Adrenal gland (tissue), 12 donors: ENCODE results near the gene PRKCB. TPM values are rescaled to one million over a fixed set of nuclear protein-coding genes. Genes with fewer than 3 reads are reported as not detected.

ENCODE experiments used
- DNase-seq, 7 donors: peaks; one replicate each; pipeline ENCODE4 v3.0.0-alpha.2; 2019 to 2020
- H3K27ac ChIP-seq, 5 donors: fragments of 200-600 bp; sonication (generic) in 4 of 5; 1 replicate in 3 of 5; 2 replicates in 2 of 5; pipeline versions ENCODE4 v1.5.1 to v1.8.0; 2016 to 2020; ENCODE audit warnings: mild to moderate bottlenecking in 1 of 5
- H3K27me3 ChIP-seq: fragments of 200-600 bp; 2 replicates; pipeline ENCODE4 v1.8.0; 2021
- H3K36me3 ChIP-seq, 2 donors: fragments of 200-600 bp; replicated peaks in 1 of 2; 1 replicate in 1 of 2; 2 replicates in 1 of 2; pipeline versions ENCODE4 v1.5.1 to v1.8.0; 2018 to 2022
- H3K4me1 ChIP-seq, 2 donors: fragments of 200-600 bp; replicated peaks in 1 of 2; 1 replicate in 1 of 2; 2 replicates in 1 of 2; pipeline versions ENCODE4 v1.5.1 to v1.8.0; 2018 to 2021
- H3K4me3 ChIP-seq, 4 donors: fragments of 200-600 bp; sonication (generic) in 3 of 4; one replicate each; pipeline ENCODE4 v1.5.1; 2016 to 2018
- H3K9me3 ChIP-seq, 3 donors: fragments of 200-600 bp; sonication (generic) in 1 of 3; replicated peaks in 1 of 3; 1 replicate in 2 of 3; 2 replicates in 1 of 3; pipeline versions ENCODE4 v1.5.1 to v1.8.0; 2016 to 2021
- POLR2A ChIP-seq, 2 donors: fragments of 450-650 bp; IDR thresholded peaks; one replicate each; pipeline ENCODE4 v1.6.1; 2017; ENCODE audit warnings: antibody characterized with exemption in 2 of 2, mild to moderate bottlenecking in 2 of 2, moderate library complexity in 1 of 2
- WGBS, 4 donors: extraction: QIAGEN DNeasy Blood & Tissue Kit in 2 of 4; methylation state at CpG; one replicate each; pipeline versions ENCODE4 v1.1.5 to v1.1.7; 2013 to 2017; 5-methylcytosine and 5-hydroxymethylcytosine counted together
- intact Hi-C, 2 donors: fragments of 100-400 bp; cut with DNase I; formaldehyde crosslinking; loops; one replicate each; pipeline versions ENCODE4 v1.14.1 to v1.15.0; 2022 to 2023
- polyA plus RNA-seq, 3 donors: library from polyadenylated mRNA; stranded (reverse); fragments of 200-250 nt in 2 of 3; fragments of 350-450 nt in 1 of 3; fragmentation: Illumina TruSeq in 1 of 3; extraction: RNeasy Lipid Tissue Mini Kit (QIAGEN cat#74804) in 1 of 3; gene quantifications; one replicate each; pipeline ENCODE4 v1.2.3, GENCODE V29; 2013 to 2014
- total RNA-seq, 9 donors: library from RNA; depleted of rRNA in 4 of 9; stranded (reverse); fragments of >200 nt in 4 of 9; fragments of 120-200 nt in 1 of 9; fragmentation: NEBNext Ultra II Directional in 1 of 9; extraction: Animal tissue kit (Norgen Biotek cat#: 25700) in 1 of 9; gene quantifications; one replicate each; pipeline versions ENCODE4 v1.1.0 to v1.2.4, GENCODE V29; 2013 to 2023
- TF ChIP-seq, protein P1 (sequence below), 6 experiments: fragments of 450-650 bp in 4 of 6; fragments of 200-600 bp in 2 of 6; sonication (generic) in 1 of 6; IDR thresholded peaks; 1 replicate in 5 of 6; 2 replicates in 1 of 6; pipeline versions ENCODE4 v1.5.1 to v1.8.0; 2016 to 2021; ENCODE audit warnings: antibody characterized with exemption in 6 of 6, mild to moderate bottlenecking in 2 of 6, moderate library complexity in 1 of 6
- donor health status: healthy with polysubstance abuse.
- donor health status: Bipolar disorder and iron deficiency.
- donor health status: DM: yes; HTN: yes; CAD: no.
- donor health status: DM: no; HTN: no; CAD: no.
- donor health status: DM: no; HTN: no; CAD: no.
- donor health status: DM: yes; HTN: yes; CAD: no.

Gene PRKCB
- total and polyA plus RNA-seq, 12 donors, result 0.54 to 8.0 (median 3.0) TPM

DNA sequence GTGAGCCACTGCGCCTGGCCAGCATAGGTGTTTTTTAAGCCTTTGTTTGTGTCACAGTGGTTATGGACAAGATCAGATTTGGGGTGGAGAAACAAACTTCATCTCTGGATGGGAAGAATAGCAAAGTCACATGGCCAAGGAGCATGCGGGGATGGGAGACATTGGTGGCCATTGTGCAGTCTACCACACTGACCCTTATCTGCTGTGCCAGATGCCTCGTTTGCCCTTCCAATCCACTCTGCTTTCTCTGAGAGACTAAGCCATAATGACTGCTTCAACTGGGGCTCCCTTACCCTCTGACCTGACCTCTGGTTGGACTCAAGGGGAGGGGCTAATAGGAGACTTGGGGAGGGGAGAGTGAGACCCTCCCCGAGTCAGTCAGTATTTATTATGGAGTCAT lies 166.8 kb downstream of the PRKCB start:
- Histone ChIP-seq H3K4me1 (no peaks in the 10 kb centered on the region), H3K9me3 (no peaks in the 10 kb centered on the region), H3K27ac (no peak overlapping the region), H3K27me3 (no peaks in the 10 kb centered on the region), H3K36me3 (no peaks in the 10 kb centered on the region), H3K4me3 (no peak overlapping the region)
- 42 to 77% (median 73%) methylated on average over 3 to 4 of the region's 4 CpGs for WGBS, 4 donors
- intact Hi-C loops, result loop anchor here in 1 of 2 donors (10.0 kb wide), 1 partner anchor 198 kb away; no protein-coding TSS in a partner anchor
- no peak for DNase-seq
- TF ChIP-seq, protein P1, sequence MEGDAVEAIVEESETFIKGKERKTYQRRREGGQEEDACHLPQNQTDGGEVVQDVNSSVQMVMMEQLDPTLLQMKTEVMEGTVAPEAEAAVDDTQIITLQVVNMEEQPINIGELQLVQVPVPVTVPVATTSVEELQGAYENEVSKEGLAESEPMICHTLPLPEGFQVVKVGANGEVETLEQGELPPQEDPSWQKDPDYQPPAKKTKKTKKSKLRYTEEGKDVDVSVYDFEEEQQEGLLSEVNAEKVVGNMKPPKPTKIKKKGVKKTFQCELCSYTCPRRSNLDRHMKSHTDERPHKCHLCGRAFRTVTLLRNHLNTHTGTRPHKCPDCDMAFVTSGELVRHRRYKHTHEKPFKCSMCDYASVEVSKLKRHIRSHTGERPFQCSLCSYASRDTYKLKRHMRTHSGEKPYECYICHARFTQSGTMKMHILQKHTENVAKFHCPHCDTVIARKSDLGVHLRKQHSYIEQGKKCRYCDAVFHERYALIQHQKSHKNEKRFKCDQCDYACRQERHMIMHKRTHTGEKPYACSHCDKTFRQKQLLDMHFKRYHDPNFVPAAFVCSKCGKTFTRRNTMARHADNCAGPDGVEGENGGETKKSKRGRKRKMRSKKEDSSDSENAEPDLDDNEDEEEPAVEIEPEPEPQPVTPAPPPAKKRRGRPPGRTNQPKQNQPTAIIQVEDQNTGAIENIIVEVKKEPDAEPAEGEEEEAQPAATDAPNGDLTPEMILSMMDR (IDR thresholded peaks at IDR 0.05), result no peak
- no peak for TF ChIP-seq POLR2A (IDR thresholded peaks at IDR 0.05)

- H3K4me1 ChIP-seq, result no peaks in the 10 kb centered on the region
- TF ChIP-seq, protein P1 (IDR thresholded peaks at IDR 0.05), result no peak
- no peak for TF ChIP-seq POLR2A (IDR thresholded peaks at IDR 0.05)
- WGBS, 4 donors, result 70 to 77% (median 74%) methylated on average over 6 of the region's 6 CpGs
- intact Hi-C loops, result loop anchor here in 1 of 2 donors (10.0 kb wide), 1 partner anchor 201 kb away; no protein-coding TSS in a partner anchor
- H3K27me3 ChIP-seq, result no peaks in the 10 kb centered on the region
- H3K9me3 ChIP-seq, result no peaks in the 10 kb centered on the region
- no peak overlapping the region for H3K4me3 ChIP-seq
- no peak overlapping the region for H3K27ac ChIP-seq
- H3K36me3 ChIP-seq, result no peaks in the 10 kb centered on the region
- DNase-seq, result no peak
Observed at GRCh38 chr16:24005577-24005976, 169.8 kb downstream of the PRKCB start.

GRCh38 chr16:24007391-24007790 lies 171.6 kb downstream of the PRKCB start:
- TF ChIP-seq POLR2A (IDR thresholded peaks at IDR 0.05), result no peak
- TF ChIP-seq, protein P1 (IDR thresholded peaks at IDR 0.05), result no peak
- H3K4me1 ChIP-seq, result no peaks in the 10 kb centered on the region
- no peak for DNase-seq
- H3K36me3 ChIP-seq, result no peaks in the 10 kb centered on the region
- H3K4me3 ChIP-seq, result no peak overlapping the region
- no peaks in the 10 kb centered on the region for H3K27me3 ChIP-seq
- H3K27ac ChIP-seq, result no peak overlapping the region
- WGBS, 4 donors, result 58 to 64% (median 62%) methylated on average over 7 of the region's 7 CpGs
- intact Hi-C loops, result loop anchor here in 1 of 2 donors (10.0 kb wide), 1 partner anchor 203 kb away; no protein-coding TSS in a partner anchor
- H3K9me3 ChIP-seq, result no peaks in the 10 kb centered on the region

DNA sequence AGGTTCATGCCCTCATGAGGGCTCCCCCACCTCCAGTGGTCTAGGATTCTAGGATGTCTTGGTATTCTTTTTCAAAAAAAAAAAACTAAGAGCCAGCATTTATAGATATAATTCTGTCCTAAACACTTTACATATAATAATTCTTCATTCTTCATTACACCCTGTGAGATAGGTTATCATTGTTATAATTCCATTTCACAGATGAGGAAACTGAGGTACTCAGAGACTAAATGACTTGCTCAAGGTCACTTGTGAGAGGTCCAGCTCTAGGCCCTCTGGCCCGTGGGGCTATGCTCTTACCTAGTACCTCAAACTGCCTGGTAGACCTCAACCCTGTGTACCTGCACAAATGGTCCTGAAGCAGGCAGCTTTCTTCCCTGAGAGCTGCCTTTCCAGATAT lies 172.2 kb downstream of the PRKCB start:
- no peak for TF ChIP-seq POLR2A (IDR thresholded peaks at IDR 0.05)
- TF ChIP-seq, protein P1 (IDR thresholded peaks at IDR 0.05), result no peak
- WGBS, 4 donors, result 33 to 60% (median 55%) methylated on average over 1 of the region's 1 CpG
- no peak for DNase-seq
- intact Hi-C loops, result loop anchor here in 1 of 2 donors (10.0 kb wide), 1 partner anchor 203 kb away; no protein-coding TSS in a partner anchor
- Histone ChIP-seq H3K27me3 (no peaks in the 10 kb centered on the region), H3K9me3 (no peaks in the 10 kb centered on the region), H3K4me1 (no peaks in the 10 kb centered on the region), H3K36me3 (no peaks in the 10 kb centered on the region), H3K27ac (no peak overlapping the region), H3K4me3 (no peak overlapping the region)
